HepG2 (cell line): Measurements from ENCODE around the gene BRD1. TPM values are rescaled to one million over a fixed set of nuclear protein-coding genes. Genes with fewer than 3 reads are reported as not detected.
A peak's percentile ranks its signal among the peaks of the same experiment; 100 is the strongest.

Source experiments
- ATF7-NPFF ChIP-seq: sonication (generic); formaldehyde crosslinking; IDR thresholded peaks from 2 replicates; pipeline ENCODE4 v1.8.1; 2023; ENCODE audit warnings: mild to moderate bottlenecking, low read depth, missing genetic modification reagents, moderate library complexity
- CBX1 ChIP-seq: IDR thresholded peaks from one replicate; pipeline ENCODE4 v1.6.1; 2016; ENCODE audit warnings: antibody characterized with exemption, low read depth
- FOXP1 ChIP-seq, 2 experiments: fragments of 450-650 bp in 1 of 2; IDR thresholded peaks; 2 replicates each; pipeline ENCODE4 v1.6.1; 2017 to 2018; ENCODE audit warnings: antibody characterized with exemption in 1 of 2
- HNRNPL ChIP-seq: fragments of 200-400 bp; formaldehyde crosslinking; IDR thresholded peaks from 2 replicates; pipeline ENCODE4 v1.6.1; 2017; ENCODE audit warnings: mild to moderate bottlenecking, low read depth, low read length
- NFE2L1 ChIP-seq: sonication (generic); formaldehyde crosslinking; IDR thresholded peaks from 2 replicates; pipeline ENCODE4 v1.4.0; 2020; ENCODE audit warnings: missing genetic modification reagents, mild to moderate bottlenecking, borderline replicate concordance
- NFKB2 ChIP-seq: sonication (generic); formaldehyde crosslinking; IDR thresholded peaks from 2 replicates; pipeline ENCODE4 v1.4.0; 2020; ENCODE audit warnings: missing genetic modification reagents, borderline replicate concordance
- NR3C1 ChIP-seq: sonication (generic); formaldehyde crosslinking; IDR thresholded peaks from 2 replicates; pipeline ENCODE4 v1.4.0; 2020; ENCODE audit warnings: missing genetic modification reagents
- SMAD3 ChIP-seq: sonication (generic); formaldehyde crosslinking; IDR thresholded peaks from 2 replicates; pipeline ENCODE4 v1.4.0; 2020; ENCODE audit warnings: missing genetic modification reagents
- SNAI1 ChIP-seq: sonication (generic); formaldehyde crosslinking; IDR thresholded peaks from 2 replicates; pipeline ENCODE4 v1.5.0; 2020; ENCODE audit warnings: mild to moderate bottlenecking, missing genetic modification reagents, borderline replicate concordance
- TEAD2 ChIP-seq: sonication (generic); formaldehyde crosslinking; IDR thresholded peaks from 2 replicates; pipeline ENCODE4 v1.9.0; 2021; ENCODE audit warnings: missing genetic modification reagents
- ZMYM4 ChIP-seq: sonication (generic); formaldehyde crosslinking; IDR thresholded peaks from 2 replicates; pipeline ENCODE4 v1.8.1; 2023; ENCODE audit warnings: mild to moderate bottlenecking, missing genetic modification reagents
- ZNF121 ChIP-seq: sonication (generic); formaldehyde crosslinking; IDR thresholded peaks from 2 replicates; pipeline ENCODE4 v1.5.0; 2020; ENCODE audit warnings: mild to moderate bottlenecking, missing genetic modification reagents
- ZNF318 ChIP-seq: sonication (generic); formaldehyde crosslinking; IDR thresholded peaks from 2 replicates; pipeline ENCODE4 v1.4.0; 2020; ENCODE audit warnings: mild to moderate bottlenecking, missing genetic modification reagents
- ZNF331 ChIP-seq: sonication (generic); formaldehyde crosslinking; IDR thresholded peaks from 2 replicates; pipeline ENCODE4 v1.4.0; 2020; ENCODE audit warnings: missing genetic modification reagents
- ZNF343 ChIP-seq: sonication (generic); formaldehyde crosslinking; IDR thresholded peaks from 2 replicates; pipeline ENCODE4 v1.4.0; 2020; ENCODE audit warnings: mild to moderate bottlenecking, missing genetic modification reagents
- polyA plus RNA-seq, 8 experiments: library from polyadenylated mRNA; depleted of rRNA in 3 of 8; stranded (reverse) in 7 of 8; unstranded in 1 of 8; fragments of >200 nt; fragmentation: Illumina TruSeq in 4 of 8; extraction: Trizol in 4 of 8; gene quantifications; 2 replicates each; pipeline versions ENCODE4 v1.2.1 to v1.2.3, GENCODE V29; 2011 to 2016; ENCODE audit warnings: low read depth in 4 of 8, missing spikeins in 1 of 8, mixed read lengths in 1 of 8; ENCODE audit not compliant: insufficient read depth in 1 of 8
- total RNA-seq, 5 experiments: library from RNA; depleted of rRNA; stranded (reverse); fragments of >200 nt; fragmentation: Illumina TruSeq; extraction: Trizol; gene quantifications; 2 replicates each; pipeline ENCODE4 v1.2.3, GENCODE V29; 2016; ENCODE audit warnings: low read depth in 1 of 5
- TF ChIP-seq, protein P1 (sequence below): sonication (generic); formaldehyde crosslinking; IDR thresholded peaks from 2 replicates; pipeline ENCODE4 v1.9.0; 2021; ENCODE audit warnings: missing genetic modification reagents, borderline replicate concordance
- TF ChIP-seq, protein P2 (sequence below): sonication (generic); formaldehyde crosslinking; IDR thresholded peaks from 2 replicates; pipeline ENCODE4 v1.5.1; 2020; ENCODE audit warnings: mild to moderate bottlenecking, missing genetic modification reagents, borderline replicate concordance

The BRD1 gene
- total and polyA plus RNA-seq, 2 of the 13 experiments (the other 11 are each of a cell fraction or from before 2014, with no cell fraction given): 5.1 to 12.0 TPM

DNA sequence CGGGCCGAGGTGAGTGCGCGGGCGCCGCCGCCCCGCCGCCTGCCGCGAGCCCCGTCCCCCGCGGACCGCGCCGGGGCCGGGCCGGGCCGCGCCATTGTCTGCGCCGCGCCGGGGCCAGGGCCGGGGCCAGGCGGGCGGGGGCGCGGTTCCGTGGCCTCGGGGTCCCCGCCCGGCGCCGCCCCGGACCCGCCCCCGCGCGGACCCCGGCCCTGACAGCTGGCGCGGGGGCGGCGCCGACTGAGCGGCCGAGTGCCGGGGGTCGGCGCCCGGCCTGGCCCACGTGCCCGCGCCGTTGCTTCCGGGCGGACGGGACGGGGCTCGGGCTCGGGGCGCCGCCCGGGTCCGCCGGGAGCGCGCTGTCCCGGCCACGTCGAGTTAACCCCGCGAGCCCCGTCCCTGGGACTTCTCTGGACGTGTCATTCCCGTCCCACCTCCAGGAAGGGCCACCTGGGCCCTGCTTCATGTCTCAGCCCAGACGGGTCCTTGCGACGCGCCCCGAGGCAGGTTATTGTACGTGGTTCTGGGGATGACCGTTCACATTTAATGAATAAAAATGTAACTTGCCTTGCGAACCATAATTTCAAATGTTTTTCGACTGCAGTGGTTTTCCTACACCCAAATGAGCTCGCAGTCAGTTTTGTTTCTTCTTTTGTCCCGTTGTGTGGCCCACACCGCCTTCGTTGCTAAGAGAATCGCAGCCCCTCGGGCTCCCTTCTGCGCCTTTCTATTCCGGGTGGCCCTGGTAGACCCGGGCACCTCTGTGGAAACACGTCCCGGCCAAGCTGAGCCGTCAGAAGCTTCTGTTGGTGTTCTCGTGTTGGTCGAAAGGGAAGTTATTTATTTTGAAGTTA lies 26.5 kb upstream of the BRD1 start (continued):
- TF ChIP-seq SNAI1 (no peak), FOXP1 (IDR thresholded peaks at IDR 0.05) (no peak), FOXP1 (CRISPR knock-in tag; IDR thresholded peaks at IDR 0.05) (no peak), ZNF343 (CRISPR knock-in tag) (no peak), NFE2L1 (no peak), HNRNPL (no peak), SMAD3 (no peak), ZNF318 (no peak), CBX1 (no peak), ZMYM4 (no peak), NFKB2 (CRISPR knock-in tag) (peak; percentile 49; the same call in 1 of the 2 replicates), TEAD2 (no peak), ATF7-NPFF (CRISPR knock-in tag) (peak; percentile 34; the same call in 1 of the 2 replicates), ZNF121 (CRISPR knock-in tag) (no peak), ZNF331 (CRISPR knock-in tag) (no peak), NR3C1 (CRISPR knock-in tag) (no peak)
- TF ChIP-seq, protein P1, sequence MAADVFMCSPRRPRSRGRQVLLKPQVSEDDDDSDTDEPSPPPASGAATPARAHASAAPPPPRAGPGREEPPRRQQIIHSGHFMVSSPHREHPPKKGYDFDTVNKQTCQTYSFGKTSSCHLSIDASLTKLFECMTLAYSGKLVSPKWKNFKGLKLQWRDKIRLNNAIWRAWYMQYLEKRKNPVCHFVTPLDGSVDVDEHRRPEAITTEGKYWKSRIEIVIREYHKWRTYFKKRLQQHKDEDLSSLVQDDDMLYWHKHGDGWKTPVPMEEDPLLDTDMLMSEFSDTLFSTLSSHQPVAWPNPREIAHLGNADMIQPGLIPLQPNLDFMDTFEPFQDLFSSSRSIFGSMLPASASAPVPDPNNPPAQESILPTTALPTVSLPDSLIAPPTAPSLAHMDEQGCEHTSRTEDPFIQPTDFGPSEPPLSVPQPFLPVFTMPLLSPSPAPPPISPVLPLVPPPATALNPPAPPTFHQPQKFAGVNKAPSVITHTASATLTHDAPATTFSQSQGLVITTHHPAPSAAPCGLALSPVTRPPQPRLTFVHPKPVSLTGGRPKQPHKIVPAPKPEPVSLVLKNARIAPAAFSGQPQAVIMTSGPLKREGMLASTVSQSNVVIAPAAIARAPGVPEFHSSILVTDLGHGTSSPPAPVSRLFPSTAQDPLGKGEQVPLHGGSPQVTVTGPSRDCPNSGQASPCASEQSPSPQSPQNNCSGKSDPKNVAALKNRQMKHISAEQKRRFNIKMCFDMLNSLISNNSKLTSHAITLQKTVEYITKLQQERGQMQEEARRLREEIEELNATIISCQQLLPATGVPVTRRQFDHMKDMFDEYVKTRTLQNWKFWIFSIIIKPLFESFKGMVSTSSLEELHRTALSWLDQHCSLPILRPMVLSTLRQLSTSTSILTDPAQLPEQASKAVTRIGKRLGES: no peak
- TF ChIP-seq, protein P2, sequence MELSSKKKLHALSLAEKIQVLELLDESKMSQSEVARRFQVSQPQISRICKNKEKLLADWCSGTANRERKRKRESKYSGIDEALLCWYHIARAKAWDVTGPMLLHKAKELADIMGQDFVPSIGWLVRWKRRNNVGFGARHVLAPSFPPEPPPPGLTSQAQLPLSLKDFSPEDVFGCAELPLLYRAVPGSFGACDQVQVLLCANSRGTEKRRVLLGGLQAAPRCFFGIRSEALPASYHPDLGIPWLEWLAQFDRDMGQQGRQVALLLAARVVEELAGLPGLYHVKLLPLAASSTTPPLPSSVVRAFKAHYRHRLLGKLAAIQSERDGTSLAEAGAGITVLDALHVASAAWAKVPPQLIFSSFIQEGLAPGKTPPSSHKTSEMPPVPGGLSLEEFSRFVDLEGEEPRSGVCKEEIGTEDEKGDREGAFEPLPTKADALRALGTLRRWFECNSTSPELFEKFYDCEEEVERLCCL (CRISPR knock-in tag): no peak
